ENCODE data around the gene TEKT3.

GRCh38 chr17:15303851-15304250 is 37.5 kb downstream of the TEKT3 start:
- TF ChIP-seq CHD2 (IDR thresholded peaks at IDR 0.05; ENCODE audit: low read length, partially characterized antibody), result no peak
- no peak for TF ChIP-seq FOXM1 (IDR thresholded peaks at IDR 0.05; ENCODE audit: low read depth)
- no peak for TF ChIP-seq REST (IDR thresholded peaks at IDR 0.05; ENCODE audit: low read depth, low read length)
- no peak for TF ChIP-seq FOXJ3 (CRISPR knock-in tag; IDR thresholded peaks at IDR 0.05)
- TF ChIP-seq ZBTB33 (IDR thresholded peaks at IDR 0.05; ENCODE audit: borderline replicate concordance, low read depth), result no peak
- no peak for TF ChIP-seq CTCF (IDR thresholded peaks at IDR 0.05)
- no peak for TF ChIP-seq NRF1 (IDR thresholded peaks at IDR 0.05; ENCODE audit: low read depth, low read length)
- TF ChIP-seq EZH2phosphoT487 (IDR thresholded peaks at IDR 0.05; ENCODE audit: borderline replicate concordance, low read depth), result no peak
- no peak for TF ChIP-seq SMC3 (IDR thresholded peaks at IDR 0.05; ENCODE audit: low read depth, low read length)
- TF ChIP-seq GABPA (IDR thresholded peaks at IDR 0.05; ENCODE audit: low read depth), result no peak
- no peak for TF ChIP-seq TAF1 (IDR thresholded peaks at IDR 0.05; ENCODE audit: borderline replicate concordance, low read depth, low read length)
- TF ChIP-seq JUND (IDR thresholded peaks at IDR 0.05), result no peak
- no peak for TF ChIP-seq SIN3A (IDR thresholded peaks at IDR 0.05; ENCODE audit: borderline replicate concordance, low read depth, low read length)

All from SK-N-SH (cell line).